SKM-1 treated with dmso at 0.1 percent for 144 hours (cell line): ENCODE results near the gene PAQR4.
"Not testable (repeated sequence)": the region's sequence is repeated elsewhere in the genome, so short reads cannot be mapped to it uniquely, and the experiment has no call there.

Experiments used
- DNase-seq: peaks from one replicate; lab custom pipeline; 2025; ENCODE audit not compliant: unreplicated experiment; lab: John Stamatoyannopoulos, UW

PAQR4 gene

DNA sequence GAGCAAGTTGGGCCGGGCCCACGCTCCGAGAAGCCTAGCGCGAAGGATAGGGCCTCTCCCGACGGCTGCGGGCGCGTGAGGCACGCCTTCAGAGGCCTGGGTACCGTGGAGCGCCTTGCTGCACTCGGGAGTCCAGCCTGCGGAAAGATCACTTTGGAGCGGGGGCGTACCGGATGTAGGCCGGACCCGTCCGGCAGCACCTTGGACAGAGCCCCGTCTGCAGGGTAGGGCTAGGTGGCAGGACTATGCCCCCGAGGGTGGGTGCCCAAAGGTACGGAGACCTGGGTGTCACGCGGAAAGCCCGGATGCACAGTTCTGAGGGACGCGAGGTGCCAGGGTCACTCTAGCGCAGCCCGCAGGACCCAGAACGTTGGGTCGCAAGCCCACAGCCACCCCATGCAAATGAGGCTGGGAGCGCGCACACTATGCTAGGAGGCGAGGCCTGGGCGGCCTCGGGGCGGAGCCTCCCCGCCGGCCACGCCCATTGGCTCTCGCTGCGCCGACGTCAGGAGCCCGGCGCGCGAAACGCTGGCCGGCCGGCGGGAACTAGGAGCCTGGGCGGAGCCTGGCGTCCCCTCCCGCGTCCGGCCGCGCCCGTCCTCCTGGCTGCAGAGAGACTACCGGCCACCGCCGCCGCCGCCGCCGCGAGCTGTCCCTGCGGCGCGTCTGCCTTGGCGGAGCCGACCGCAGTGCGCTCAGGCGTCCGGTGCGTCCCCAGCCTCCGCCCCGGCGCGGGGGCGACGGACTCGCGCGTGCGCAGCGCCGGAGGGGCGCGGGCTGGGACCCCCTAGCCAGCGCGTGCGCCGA is at the start of gene PAQR4:
Gene PAQR4 (plus strand): TSS at position 611 of the 807 bp plus-strand sequence. CDS start 327 bp downstream, outside the sequence.
- peak; percentile 79 for DNase-seq

DNA sequence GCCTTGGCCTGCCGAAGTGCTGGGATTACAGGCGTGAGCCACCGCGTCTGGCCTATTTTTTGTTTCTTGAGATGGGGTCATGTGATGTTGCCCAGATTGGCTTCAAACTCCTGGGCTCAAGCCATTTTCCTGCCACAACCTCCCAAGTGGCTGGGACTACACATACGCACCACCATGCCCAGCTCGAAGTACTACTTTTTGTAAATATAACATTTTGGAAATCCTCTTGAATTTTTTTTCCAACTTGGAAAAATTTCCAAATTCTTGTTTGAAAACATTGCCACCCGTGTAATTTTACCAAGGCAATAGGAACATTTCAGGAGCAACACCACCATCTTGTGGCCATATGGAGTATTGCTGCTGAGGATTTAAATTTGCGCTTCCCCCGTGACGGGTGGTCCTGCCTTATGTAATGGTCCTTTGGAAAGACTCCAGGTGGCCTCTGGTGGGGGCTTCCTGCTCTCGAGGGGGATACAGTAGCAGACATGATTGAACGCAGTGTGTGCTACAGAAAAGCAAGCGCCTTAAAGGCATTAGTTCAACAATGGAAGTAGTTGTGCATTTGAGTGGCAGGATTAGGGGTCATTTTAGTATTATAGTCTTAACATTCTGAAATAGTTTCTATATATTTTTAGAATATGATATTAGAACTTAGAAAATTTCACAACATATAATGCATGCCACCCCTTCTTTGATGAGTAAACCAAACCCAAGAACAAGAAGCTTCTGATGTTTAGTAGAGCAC is 49.5 kb upstream of the PAQR4 start:
- peak; percentile 17 for DNase-seq

DNA sequence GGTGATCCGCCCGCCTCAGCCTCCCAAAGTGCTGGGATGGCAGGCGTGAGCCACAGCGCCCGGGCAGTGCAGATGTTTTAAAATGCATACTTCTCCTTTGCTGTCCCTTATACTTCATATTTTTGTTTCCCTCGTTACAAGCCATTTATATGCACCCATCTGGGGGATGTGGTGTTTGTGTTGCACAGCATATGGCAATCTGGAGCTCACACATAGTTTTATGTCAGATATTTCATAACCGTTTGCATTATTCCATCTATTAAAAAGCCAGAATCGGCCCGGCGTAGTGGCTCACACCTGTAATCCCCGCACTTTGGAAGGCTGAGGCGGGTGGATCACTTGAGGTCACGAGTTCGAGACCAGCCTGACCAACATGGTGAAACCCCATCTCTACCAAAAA is 45.7 kb upstream of the PAQR4 start:
- DNase-seq = no peak

DNA sequence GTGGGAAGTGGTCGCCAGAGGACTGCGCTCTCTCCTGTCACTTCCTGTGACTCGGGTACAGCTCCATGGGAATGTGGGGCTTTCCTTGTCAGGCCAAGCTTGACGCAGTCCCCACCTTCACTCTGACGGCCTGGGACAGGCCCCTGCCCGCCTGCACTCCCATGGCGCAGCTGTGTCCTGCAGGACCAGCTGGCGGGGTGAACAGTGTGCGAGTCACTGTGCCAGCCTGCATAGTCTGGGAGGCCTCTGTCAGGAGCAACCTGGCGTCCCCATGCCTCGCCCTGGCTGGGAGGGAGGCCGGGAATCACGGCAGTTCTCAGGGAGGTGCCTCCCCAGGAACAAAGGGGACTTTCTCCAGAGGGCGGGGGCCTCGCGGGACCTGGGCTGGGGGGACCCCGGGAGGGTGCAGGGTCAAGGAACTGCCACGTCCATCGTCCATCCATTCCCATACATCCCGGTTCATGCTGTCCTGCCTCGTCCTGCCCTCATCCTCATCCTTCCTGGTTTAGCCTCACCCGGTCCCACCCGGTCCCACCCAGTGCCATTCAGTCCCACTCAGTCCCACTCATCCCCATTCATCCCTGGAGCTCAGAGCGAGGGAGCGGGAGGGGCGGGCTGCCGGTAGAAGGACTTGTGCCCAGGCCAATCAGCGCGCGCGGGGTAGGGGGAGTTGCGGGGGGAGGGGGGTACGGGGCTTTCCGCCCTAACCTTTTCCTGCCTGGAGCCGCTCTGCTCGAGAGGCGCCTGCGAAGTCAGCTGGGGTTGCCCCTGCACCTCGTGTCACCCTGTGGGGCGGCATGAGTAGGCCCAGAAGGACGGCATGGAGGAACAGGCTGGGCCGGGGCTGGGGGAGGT is 44.0 kb upstream of the PAQR4 start:
- DNase-seq = no peak

DNA sequence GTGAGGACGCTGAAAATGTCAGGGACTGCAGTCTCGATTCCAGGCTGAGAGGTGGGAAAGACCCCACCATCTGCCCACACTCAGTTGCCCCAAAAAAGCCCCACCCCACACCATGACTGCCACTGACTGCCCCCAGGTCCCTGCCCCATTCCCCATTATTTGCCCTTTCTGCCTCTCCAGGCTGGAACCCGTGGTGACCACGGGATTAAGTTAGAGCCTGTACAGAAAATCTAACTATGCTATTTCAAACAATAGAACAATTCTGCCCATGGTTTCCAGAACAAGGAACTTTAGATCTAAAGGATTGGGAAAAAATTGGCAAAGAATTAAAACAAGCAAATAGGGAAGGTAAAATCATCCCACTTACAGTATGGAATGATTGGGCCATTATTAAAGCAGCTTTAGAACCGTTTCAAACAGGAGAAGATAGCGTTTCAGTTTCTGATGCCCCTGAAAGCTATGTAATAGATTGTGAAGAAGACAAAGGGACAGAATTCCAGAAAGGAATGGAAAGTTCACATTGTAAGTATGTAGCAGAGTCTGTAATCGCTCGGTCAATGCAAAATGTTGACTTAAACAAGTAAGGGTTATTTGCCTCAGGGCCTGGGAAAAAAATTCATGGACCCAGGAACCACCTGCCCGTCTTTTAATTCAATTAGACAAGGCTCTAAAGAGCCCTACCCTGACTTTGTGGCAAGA is 43.0 kb upstream of the PAQR4 start:
- DNase-seq = no peak

DNA sequence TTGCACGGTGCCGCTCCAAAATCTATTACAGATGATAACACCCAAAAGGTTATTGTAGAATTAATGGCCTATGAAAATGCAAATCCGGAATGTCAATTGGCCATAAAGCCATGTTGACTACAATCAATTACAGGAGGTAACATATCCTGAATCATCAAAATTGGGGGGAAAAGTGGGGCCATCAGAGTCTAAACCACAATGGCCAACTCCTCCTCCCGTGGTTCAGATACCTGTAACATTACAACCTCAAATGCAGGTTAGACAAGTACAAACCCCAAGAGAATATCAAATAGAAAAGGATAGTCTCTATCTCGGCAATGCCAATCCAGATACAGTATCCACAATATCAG is 42.5 kb upstream of the PAQR4 start:
- no peak for DNase-seq

DNA sequence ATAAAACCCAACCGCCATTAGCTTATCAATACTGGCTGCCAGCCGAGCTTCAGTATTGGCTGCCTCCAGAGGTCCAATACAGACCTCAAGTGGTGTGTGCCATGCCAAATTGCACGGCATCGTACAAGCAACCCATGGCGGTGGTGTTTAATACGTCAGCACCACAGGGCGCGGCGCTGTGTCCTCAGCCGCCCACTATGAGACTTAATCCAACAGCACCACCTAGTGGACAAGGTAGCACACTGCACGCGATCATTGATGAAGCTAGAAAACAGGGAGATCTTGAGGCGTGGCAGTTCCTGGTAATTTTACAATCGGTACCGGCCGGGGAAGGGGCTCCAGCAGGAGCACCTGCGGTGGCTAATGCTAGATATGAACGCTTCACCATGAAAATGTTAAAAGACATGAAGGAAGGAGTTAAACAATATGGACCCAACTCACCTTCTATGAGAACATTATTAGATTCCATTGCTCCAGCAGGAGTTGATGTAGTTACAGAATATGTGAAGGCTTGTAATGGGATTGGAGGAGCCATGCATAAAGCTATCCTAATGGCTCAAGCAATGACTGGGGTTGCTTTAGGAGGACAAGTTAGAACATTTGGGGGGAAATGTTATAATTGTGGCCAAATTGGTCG is 42.0 kb upstream of the PAQR4 start:
- peak; percentile 65 for DNase-seq

DNA sequence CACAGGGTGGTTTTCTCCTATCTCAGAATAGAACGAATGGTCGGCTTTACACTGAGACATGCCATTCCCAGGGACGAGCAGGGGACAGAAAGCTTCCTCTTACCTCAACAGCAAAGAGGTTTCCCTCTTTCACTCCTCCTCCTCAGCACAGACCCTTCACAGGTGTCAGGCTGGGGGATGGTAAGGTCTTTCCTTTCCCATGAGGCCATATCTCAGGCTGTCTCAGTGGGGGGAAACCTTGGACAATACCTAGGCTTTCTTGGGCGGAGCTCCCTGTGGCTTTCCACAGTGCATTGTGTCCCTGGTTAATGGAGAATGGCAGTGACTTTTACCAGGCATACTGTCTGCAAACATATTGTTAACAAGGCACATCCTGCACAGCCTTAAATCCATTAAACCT is 41.0 kb upstream of the PAQR4 start:
- not testable (repeated sequence) for DNase-seq

DNA sequence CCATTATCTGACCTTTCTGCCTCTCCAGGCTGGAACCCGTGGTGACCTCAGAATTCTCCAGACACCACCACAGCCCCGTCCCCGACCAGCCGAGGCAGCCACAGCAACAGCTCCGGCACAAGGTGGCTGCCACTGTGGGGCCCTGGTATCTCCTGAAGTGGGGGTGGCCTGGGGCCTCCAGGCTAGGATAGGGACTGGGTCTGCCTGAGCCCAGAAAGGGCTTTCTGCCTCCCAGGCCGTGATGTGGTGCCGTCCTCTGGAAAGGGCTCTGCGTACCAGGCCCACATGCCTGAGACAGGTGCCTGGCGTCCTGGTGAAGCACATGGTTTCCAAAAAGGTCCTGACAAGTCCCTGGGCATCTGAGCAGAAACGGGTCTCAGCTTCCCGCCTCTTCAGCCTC is 40.4 kb upstream of the PAQR4 start:
- no peak for DNase-seq

DNA sequence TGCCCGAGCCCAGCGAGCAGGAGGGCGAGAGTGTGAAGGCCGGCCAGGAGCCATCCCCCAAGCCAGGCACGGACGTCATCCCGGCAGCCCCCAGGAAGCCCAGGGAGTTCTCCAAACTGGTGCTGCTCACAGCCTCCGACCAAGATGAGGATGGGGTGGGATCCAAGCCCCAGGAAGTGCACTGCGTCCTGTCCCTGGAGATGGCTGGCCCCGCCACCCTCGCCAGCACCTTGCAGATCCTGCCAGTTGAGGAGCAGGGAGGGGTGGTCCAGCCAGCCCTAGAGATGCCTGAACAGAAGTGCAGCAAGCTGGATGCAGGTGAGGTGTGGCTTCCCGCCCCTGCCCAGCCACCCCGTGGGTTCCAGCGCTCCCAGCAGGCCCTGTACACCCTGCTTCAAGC is 39.5 kb upstream of the PAQR4 start:
- no peak for DNase-seq

DNA sequence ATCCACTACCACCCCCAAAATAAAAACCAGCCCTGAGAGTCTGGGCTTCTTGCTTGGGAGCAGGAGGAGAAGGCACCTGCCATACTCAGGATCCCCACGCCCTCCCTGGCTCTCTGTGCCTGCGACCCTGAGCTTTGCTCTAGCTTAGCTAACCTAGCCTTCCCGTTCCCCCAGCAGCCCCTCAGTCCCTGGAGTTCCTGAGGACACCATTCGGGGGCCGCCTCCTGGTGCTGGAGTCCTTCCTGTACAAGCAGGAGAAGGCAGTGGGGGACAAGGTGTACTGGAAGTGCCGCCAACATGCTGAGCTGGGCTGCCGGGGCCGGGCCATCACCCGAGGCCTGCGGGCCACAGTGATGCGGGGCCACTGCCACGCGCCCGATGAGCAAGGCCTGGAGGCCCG is 38.9 kb upstream of the PAQR4 start:
- no peak for DNase-seq

DNA sequence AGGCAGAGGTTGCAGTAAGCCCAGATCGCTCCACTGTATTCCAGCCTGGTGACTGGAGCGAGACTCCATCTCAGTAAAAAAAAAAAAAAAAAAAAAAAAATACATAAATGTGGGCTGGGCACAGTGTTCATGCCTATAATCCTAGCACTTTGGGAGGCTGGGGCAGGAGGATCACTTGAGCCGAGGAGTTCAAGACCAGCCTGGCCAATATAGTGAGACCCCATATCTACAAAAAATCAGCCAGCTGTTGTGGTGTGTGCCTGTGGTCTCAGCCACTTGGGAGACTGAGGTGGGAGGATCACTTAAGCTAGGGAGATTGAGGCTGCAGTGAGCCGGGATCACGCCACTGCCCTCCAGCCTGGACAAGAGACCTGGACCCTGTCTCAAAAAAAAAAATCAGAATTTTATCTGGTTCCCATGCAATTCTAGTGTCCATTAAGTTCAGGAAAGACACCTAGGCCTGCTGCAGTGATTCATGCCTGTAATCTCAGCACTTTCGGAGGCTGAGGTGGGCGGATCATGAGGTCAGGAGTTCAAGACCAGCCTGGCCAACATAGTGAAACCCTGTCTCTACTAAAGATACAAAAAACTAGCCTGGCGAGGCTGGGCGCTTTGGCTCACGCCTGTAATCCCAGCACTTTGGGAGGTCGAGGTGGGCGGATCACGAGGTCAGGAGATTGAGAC is 37.8 kb upstream of the PAQR4 start:
- DNase-seq = not testable (repeated sequence)

DNA sequence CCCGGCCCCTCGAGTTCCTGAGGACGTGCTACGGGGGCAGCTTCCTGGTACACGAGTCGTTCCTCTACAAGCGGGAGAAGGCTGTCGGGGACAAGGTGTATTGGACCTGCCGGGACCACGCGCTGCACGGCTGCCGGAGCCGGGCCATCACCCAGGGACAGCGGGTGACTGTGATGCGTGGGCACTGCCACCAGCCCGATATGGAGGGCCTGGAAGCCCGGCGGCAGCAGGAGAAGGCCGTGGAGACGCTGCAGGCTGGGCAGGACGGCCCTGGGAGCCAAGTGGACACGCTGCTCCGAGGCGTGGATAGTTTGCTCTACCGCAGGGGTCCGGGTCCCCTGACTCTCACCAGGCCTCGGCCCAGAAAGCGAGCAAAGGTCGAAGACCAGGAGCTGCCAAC is 36.0 kb upstream of the PAQR4 start:
- no peak for DNase-seq

DNA sequence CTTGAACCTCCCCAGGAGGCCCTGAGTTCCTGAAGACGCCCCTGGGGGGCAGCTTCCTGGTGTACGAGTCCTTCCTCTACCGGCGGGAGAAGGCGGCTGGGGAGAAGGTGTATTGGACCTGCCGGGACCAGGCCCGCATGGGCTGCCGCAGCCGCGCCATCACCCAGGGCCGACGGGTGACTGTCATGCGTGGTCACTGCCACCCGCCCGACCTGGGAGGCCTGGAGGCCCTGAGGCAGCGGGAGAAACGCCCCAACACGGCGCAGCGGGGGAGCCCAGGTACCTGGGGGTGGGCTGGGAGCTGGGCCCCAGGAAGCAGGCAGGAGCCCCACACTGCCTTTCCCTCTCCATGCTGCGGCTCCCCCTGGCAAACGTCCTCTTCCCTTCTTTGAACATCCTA is 35.4 kb upstream of the PAQR4 start:
- DNase-seq = no peak

DNA sequence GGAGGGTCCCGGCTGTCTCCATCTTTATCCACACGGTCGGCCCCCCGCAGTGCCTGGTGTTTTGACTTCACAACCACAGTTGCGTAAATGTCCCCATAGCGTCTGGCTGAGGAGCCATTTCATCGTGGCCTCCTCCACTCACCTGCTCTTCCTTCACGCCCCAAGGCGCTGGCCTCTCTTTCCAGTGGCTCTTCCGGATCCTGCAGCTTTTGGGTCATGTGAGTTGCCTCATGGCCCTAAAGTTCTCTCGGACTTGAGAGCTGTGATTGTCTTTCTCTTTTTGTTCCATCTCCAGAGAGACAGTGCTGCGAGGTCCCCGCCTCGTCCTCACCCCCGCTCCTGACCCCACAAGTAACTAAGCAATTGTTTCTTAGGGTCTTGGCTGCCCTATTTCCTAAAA is 34.7 kb upstream of the PAQR4 start:
- DNase-seq = no peak

DNA sequence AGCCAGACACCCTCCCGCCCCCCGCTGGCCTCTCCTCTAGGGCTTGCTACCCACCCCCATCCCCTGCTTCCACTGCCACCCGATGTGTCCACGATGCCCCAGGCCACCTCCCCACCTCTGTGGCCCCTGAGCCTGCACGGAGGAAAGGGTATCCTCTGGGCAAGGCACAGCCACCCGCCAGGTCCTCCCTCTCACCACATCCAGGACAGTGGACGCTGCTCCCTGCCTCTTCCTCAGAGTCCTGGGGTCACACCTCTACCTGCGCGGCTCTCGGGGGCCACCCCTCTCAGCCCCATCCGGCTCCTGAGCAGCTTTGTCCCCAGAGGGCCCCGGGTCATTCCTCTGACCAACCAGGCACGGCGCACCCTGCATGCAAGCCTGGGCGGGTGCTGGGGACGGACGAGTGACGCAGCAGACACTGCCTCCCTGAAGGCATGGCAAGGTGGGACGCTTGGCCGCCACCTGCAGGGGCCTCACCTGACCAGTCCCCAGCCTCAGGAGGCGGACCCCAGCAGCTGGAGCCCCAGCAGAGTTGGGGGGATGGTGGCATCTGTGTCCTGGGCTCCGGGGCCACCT is 32.6 kb upstream of the PAQR4 start:
- DNase-seq = no peak

DNA sequence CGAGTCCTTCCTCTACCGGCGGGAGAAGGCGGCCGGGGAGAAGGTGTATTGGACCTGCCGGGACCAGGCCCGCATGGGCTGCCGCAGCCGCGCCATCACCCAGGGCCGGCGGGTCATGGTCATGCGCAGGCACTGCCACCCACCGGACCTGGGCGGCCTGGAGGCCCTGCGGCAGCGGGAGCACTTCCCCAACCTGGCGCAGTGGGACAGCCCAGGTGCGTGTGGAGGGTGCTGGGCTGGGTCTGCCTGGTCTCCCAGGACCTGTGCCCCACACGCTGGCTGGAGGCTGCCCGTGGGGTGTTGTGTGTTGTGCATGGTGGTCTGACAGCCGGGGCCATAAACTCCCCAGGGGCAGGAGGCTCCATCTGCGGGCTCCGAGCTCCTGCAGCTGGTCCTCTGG is 32.0 kb upstream of the PAQR4 start:
- no peak for DNase-seq

DNA sequence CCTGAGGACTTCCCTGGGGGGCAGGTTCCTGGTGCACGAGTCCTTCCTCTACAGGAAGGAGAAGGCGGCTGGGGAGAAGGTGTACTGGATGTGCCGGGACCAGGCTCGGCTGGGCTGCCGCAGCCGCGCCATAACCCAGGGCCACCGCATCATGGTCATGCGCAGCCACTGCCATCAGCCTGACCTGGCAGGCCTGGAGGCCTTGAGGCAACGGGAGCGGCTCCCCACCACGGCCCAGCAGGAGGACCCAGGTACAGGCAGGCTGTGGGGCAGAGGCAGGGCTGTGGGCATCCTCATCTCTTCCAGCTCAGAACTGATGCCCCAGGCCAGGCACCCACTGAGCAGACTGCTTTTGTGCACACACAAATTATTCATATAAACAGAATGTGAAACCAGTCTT is 30.9 kb upstream of the PAQR4 start:
- DNase-seq = no peak

DNA sequence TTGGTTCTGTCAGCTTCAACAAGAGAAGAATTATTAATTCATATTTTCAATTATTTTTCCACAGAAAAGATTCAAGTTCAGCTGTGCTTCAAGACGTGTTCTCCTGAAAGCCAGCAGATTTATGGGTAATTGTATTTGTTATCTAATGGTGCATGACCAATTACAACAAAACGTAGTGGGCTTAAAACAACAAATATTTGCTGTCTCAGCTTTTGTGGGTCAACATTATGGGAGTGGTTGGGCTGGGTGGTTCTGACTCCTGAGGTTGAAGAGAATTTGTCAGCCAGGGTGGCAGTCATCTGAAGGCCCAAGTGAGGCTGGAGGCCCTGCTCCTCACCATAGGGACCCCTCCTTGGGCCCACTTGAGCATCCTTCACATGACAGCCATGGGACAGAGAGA is 29.2 kb upstream of the PAQR4 start:
- no peak for DNase-seq

DNA sequence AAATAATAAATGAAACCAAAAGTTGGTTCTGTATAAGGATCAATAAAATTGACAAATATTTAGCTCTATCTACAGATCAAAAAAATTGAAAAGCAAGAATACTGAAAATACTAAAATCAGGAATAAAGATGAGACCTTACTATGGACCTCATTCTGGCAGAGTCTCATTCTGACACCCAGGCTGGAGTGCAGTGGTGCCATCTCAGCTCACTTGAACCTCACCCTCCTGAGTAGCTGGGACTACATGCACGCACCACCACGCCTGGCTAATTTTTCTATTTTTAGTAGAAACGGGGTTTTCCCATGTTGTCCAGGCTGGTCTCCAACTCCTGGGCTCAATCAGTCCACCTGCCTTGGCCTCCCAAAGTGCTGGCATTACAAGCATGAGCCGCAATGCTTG is 27.1 kb upstream of the PAQR4 start:
- no peak for DNase-seq
